ENCODE results near the gene ULBP2. TPM values are rescaled to one million over a fixed set of nuclear protein-coding genes. Genes with fewer than 3 reads are reported as not detected.
A peak's percentile ranks its signal among the peaks of the same experiment; 100 is the strongest.
"Not testable (repeated sequence)": the region's sequence is repeated elsewhere in the genome, so short reads cannot be mapped to it uniquely, and the experiment has no call there.

The ULBP2 gene
- total and polyA plus RNA-seq, 7 experiments from 2014 or later = 0.27 to 1.0 (median 0.56) TPM; not detected in 2

DNA sequence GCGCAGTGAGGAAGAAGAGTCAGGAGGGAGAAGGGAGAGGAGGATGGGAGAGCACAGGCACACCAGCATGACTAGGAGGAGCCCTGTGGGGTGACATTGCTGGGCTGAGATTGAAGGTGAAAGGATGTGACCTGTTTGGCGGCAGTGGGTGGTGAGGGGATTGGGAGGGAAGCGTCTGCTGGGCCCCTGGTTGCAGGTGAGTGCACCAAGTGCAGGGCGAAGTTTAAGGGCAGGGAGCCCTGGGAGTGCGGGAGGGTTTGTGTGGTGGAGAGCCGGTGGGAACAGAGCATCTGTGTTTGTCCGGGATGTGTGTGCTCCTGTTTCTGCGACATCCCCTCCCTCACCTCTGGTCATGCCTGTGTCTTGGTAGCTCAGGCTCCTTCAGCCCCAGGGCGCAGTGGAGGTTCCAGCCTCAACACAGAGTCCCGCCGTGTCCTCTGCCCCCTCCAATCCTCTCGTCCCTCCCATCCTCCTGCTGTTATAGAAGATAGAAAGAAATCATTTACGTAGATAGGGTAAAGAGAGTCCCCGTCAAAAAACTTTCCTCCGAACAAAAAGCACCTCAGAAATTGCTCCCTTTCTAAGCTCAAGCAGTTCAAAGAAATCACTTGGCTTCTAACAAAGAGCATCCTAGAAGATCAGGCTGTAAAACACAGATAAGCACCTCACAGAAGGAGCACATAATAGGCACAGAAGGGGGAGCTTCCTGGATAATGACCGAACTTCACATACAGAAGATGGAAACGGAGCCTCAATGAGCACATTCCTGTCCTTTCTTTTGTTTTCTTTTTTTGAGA lies 46.9 kb downstream of the ULBP2 start:
- DNase-seq (no peak), ATAC-seq (no peak)
- Histone ChIP-seq H3K27ac (ENCODE audit: low read depth, low read length) (no peak overlapping the region), H3K9me3 (ENCODE audit: control insufficient read depth in 2 of 3, low read length in 3 of 3) (peaks cover 0 to 9% (median 4%) of the 10 kb centered on the region in 3 experiments), H3K36me3 (ENCODE audit: control insufficient read depth in 2 of 3, insufficient read depth in 3 of 3, low read length in 3 of 3) (no peaks in the 10 kb centered on the region), H3K4me3 (ENCODE audit: low read length) (no peak overlapping the region), H3K27me3 (ENCODE audit: control insufficient read depth in 2 of 2, insufficient read depth in 2 of 2, low read length in 2 of 2) (peaks cover 15 to 32% of the 10 kb centered on the region in 2 donors), H3K4me1 (ENCODE audit: control insufficient read depth in 2 of 2, insufficient read depth in 2 of 2, low read length in 2 of 2) (peaks cover 24 to 26% of the 10 kb centered on the region in 2 donors)
- POLR2A ChIA-PET = no interaction called here
- H3K36me3 Mint-ChIP-seq = peaks cover 0 to 12% (median 5%) of the 10 kb centered on the region in 5 donors
- CTCF ChIA-PET = no interaction called here
- H3K4me1 Mint-ChIP-seq = peaks cover 25 to 38% (median 30%) of the 10 kb centered on the region in 7 donors
- peaks cover 3 to 23% (median 17%) of the 10 kb centered on the region in 11 donors for H3K9me3 Mint-ChIP-seq
- peak overlapping the region in 8 of 10 donors; percentile 2 to 95 (median 42) for H3K4me3 Mint-ChIP-seq
- peak overlapping the region in 1 of 9 donors; percentile 11 for H3K27ac Mint-ChIP-seq
- peaks cover 93 to 97% (median 94%) of the 10 kb centered on the region in 5 donors for H3K27me3 Mint-ChIP-seq
- intact Hi-C loops (cut with micrococcal nuclease) = no loop called here

DNA sequence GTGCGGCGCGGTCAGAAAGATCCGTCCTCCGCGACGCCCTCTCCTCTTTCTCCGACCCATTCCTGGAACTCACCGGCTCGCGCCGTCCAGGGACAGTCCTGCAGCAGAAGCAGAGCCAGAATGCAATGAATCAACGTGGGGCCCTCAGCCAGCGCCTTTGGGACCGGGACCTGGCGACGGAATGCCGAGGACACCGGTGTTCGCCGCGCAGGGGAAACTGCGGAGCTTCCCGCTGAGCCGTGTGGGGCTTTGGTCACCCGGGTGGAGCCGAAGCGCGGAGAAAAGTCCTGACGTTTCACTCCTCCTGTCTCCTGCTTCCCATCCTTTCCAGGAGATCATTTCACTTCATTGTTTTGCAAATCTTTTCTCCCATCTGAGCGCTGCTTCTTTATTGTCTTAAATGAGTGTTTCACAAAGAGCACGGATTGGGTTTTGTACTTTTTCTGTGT lies 48.4 kb downstream of the ULBP2 start:
- ATAC-seq (no peak), DNase-seq (no peak)
- Histone ChIP-seq H3K4me3 (ENCODE audit: low read length) (peak overlapping the region; percentile 53), H3K27ac (ENCODE audit: low read depth, low read length) (no peak overlapping the region), H3K4me1 (ENCODE audit: control insufficient read depth in 2 of 2, insufficient read depth in 2 of 2, low read length in 2 of 2) (peaks cover 24 to 26% of the 10 kb centered on the region in 2 donors), H3K27me3 (ENCODE audit: control insufficient read depth in 2 of 2, insufficient read depth in 2 of 2, low read length in 2 of 2) (peaks cover 15 to 37% of the 10 kb centered on the region in 2 donors), H3K36me3 (ENCODE audit: control insufficient read depth in 2 of 3, insufficient read depth in 3 of 3, low read length in 3 of 3) (no peaks in the 10 kb centered on the region), H3K9me3 (ENCODE audit: control insufficient read depth in 2 of 3, low read length in 3 of 3) (peaks cover 0 to 9% (median 4%) of the 10 kb centered on the region in 3 experiments)
- Mint-ChIP-seq H3K9me3 (peaks cover 3 to 23% (median 19%) of the 10 kb centered on the region in 11 donors), H3K27me3 (peaks cover 96 to 98% (median 97%) of the 10 kb centered on the region in 5 donors), H3K36me3 (peaks cover 0 to 12% (median 5%) of the 10 kb centered on the region in 5 donors), H3K4me1 (peaks cover 25 to 38% (median 30%) of the 10 kb centered on the region in 7 donors), H3K4me3 (peak overlapping the region; percentile 46 to 95 (median 82)), H3K27ac (no peak overlapping the region)
- POLR2A ChIA-PET = no interaction called here
- CTCF ChIA-PET = no interaction called here
- intact Hi-C loops (cut with micrococcal nuclease) = loop anchor here (2.0 kb wide), 1 partner anchor 25 kb away; no protein-coding TSS in a partner anchor

DNA sequence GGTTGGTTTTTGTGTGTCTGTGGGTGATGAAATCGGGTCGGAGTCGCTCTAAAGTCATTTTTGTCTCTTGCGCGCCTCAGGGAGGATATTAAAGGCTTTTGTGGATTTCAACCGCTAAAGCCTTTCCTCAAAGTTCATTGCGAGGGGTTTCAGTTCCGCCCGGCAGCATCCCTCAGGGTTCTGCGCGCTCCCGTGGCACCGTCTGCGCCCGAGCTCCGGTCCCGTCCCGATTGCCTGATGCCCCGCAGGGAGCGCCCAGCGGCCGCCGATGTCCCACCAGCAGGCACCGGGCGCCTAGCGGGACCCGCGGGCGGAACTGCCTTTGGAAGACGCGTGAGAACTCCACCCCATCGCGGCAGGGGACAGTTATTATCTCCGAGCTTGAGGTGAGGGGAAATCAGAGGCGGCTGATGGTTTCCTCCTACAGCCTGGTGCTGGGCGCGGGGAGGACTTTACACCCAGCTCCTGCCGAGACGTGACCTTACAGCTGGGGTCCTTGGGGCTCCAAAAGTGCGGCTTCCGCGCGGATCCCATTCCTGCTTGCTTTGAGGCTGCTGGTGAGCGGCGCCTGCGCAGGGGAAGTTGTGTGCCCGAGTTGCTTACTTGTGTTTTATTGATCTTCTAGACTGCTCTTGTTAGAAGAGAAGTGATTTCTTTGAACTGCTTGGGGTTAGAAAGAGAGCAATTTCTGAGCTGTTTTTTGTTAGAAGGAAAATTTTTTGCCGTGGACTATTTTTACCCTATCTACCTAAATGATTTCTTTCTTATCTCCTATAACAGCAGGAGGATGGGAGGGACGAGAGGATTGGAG lies 49.1 kb downstream of the ULBP2 start:
- ChIA-PET POLR2A (no interaction called here), CTCF (interaction anchor here (0.6 kb wide), 1 partner anchor 26 kb away, joined by 3 read pairs; no protein-coding TSS in a partner anchor)
- no peak overlapping the region for H3K27ac ChIP-seq (ENCODE audit: low read depth, low read length)
- H3K4me1 ChIP-seq (ENCODE audit: control insufficient read depth in 2 of 2, insufficient read depth in 2 of 2, low read length in 2 of 2) = peaks cover 24 to 26% of the 10 kb centered on the region in 2 donors
- intact Hi-C loops (cut with micrococcal nuclease) = loop anchor here (1.0 to 2.0 kb wide), 3 partner anchors 13 to 26 kb away; no protein-coding TSS in a partner anchor
- H3K36me3 ChIP-seq (ENCODE audit: control insufficient read depth in 2 of 3, insufficient read depth in 3 of 3, low read length in 3 of 3) = no peaks in the 10 kb centered on the region
- H3K9me3 Mint-ChIP-seq = peaks cover 3 to 23% (median 17%) of the 10 kb centered on the region in 11 donors
- H3K4me1 Mint-ChIP-seq = peaks cover 25 to 38% (median 30%) of the 10 kb centered on the region in 7 donors
- H3K36me3 Mint-ChIP-seq = peaks cover 0 to 12% (median 5%) of the 10 kb centered on the region in 5 donors
- DNase-seq (peak in 2 of 9 donors; percentile 23 to 27), ATAC-seq (peak; percentile 58)
- peaks cover 89 to 97% (median 96%) of the 10 kb centered on the region in 5 donors for H3K27me3 Mint-ChIP-seq
- peak overlapping the region; percentile 66 to 95 (median 82) for H3K4me3 Mint-ChIP-seq
- peak overlapping the region in 1 of 9 donors; percentile 10 for H3K27ac Mint-ChIP-seq
- H3K27me3 ChIP-seq (ENCODE audit: control insufficient read depth in 2 of 2, insufficient read depth in 2 of 2, low read length in 2 of 2) = peaks cover 15 to 40% of the 10 kb centered on the region in 2 donors
- H3K4me3 ChIP-seq (ENCODE audit: low read length) = peak overlapping the region; percentile 53
- H3K9me3 ChIP-seq (ENCODE audit: control insufficient read depth in 2 of 3, low read length in 3 of 3) = peaks cover 0 to 9% (median 4%) of the 10 kb centered on the region in 3 experiments

DNA sequence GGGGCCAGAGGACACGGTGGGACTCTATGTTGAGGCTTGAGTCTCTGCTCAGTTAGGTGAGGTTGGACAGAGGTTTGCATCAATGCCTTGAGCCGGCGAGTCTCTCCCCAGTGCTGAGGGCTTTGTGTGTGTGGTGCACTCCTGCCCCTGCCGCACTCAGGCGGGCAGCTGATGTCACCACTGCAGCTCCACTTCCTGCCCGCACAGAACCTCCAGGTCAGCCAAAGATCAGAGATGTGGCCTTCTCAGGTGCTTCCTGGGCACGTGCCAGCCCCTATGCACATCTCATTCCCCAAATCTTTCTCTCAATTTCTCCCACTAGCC lies 49.6 kb downstream of the ULBP2 start:
- Histone ChIP-seq H3K4me3 (ENCODE audit: low read length) (peak overlapping the region; percentile 53), H3K27me3 (ENCODE audit: control insufficient read depth in 2 of 2, insufficient read depth in 2 of 2, low read length in 2 of 2) (peaks cover 15 to 41% of the 10 kb centered on the region in 2 donors), H3K4me1 (ENCODE audit: control insufficient read depth in 2 of 2, insufficient read depth in 2 of 2, low read length in 2 of 2) (peaks cover 24 to 26% of the 10 kb centered on the region in 2 donors)
- POLR2A ChIA-PET; H3K9me3 ChIP-seq (ENCODE audit: control insufficient read depth in 2 of 3, low read length in 3 of 3); DNase-seq; H3K27ac ChIP-seq (ENCODE audit: low read depth, low read length); H3K36me3 ChIP-seq (ENCODE audit: control insufficient read depth in 2 of 3, insufficient read depth in 3 of 3, low read length in 3 of 3): not testable (repeated sequence)
- peaks cover 25 to 38% (median 30%) of the 10 kb centered on the region in 7 donors for H3K4me1 Mint-ChIP-seq
- H3K4me3 Mint-ChIP-seq = peak overlapping the region; percentile 66 to 95 (median 82)
- peak; percentile 49 for ATAC-seq
- peak overlapping the region in 1 of 9 donors; percentile 10 for H3K27ac Mint-ChIP-seq
- peaks cover 84 to 97% (median 94%) of the 10 kb centered on the region in 5 donors for H3K27me3 Mint-ChIP-seq
- peaks cover 0 to 12% (median 5%) of the 10 kb centered on the region in 5 donors for H3K36me3 Mint-ChIP-seq
- peaks cover 3 to 23% (median 17%) of the 10 kb centered on the region in 11 donors for H3K9me3 Mint-ChIP-seq
- intact Hi-C loops (cut with micrococcal nuclease) = loop anchor here (1.0 to 2.0 kb wide), 3 partner anchors 13 to 27 kb away; no protein-coding TSS in a partner anchor
- CTCF ChIA-PET = interaction anchor here (0.6 kb wide), 1 partner anchor 25 kb away, joined by 3 read pairs; no protein-coding TSS in a partner anchor

DNA sequence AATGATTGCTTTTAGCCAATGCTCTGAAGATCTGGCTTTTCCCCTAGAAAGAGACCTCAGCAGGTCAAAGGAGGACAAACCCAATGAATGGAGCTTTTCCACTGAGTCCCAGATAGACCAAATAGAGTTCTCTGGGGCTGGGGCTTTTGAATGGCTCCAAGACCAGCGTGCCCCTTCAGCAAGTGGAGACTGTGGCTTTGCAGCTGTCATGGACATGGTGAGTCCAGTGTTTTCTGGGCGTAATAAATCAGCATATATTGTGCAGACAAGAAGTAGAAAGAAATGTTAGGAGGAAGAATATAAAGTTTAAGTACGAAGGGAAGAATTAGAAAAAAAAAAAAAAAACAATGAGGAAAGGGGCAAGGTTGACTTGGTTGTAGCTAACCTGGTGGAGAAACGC lies 50.0 kb downstream of the ULBP2 start:
- Mint-ChIP-seq H3K4me3 (peak overlapping the region in 9 of 10 donors; percentile 70 to 95 (median 82)), H3K9me3 (peaks cover 3 to 22% (median 17%) of the 10 kb centered on the region in 11 donors), H3K4me1 (peaks cover 25 to 38% (median 30%) of the 10 kb centered on the region in 7 donors), H3K36me3 (peaks cover 0 to 12% (median 5%) of the 10 kb centered on the region in 5 donors), H3K27me3 (peaks cover 84 to 97% (median 94%) of the 10 kb centered on the region in 5 donors), H3K27ac (no peak overlapping the region)
- peaks cover 0 to 9% (median 4%) of the 10 kb centered on the region in 3 experiments for H3K9me3 ChIP-seq (ENCODE audit: control insufficient read depth in 2 of 3, low read length in 3 of 3)
- ChIA-PET CTCF (interaction anchor here (0.5 kb wide), 1 partner anchor 8 kb away, joined by 3 read pairs; no protein-coding TSS in a partner anchor), POLR2A (no interaction called here)
- H3K36me3 ChIP-seq (ENCODE audit: control insufficient read depth in 2 of 3, insufficient read depth in 3 of 3, low read length in 3 of 3) = no peaks in the 10 kb centered on the region
- peak overlapping the region; percentile 53 for H3K4me3 ChIP-seq (ENCODE audit: low read length)
- DNase-seq = no peak
- ATAC-seq = no peak
- intact Hi-C loops (cut with micrococcal nuclease) = loop anchor here (1.0 to 2.0 kb wide), 3 partner anchors 12 to 27 kb away; no protein-coding TSS in a partner anchor
- peaks cover 15 to 41% of the 10 kb centered on the region in 2 donors for H3K27me3 ChIP-seq (ENCODE audit: control insufficient read depth in 2 of 2, insufficient read depth in 2 of 2, low read length in 2 of 2)
- H3K27ac ChIP-seq (ENCODE audit: low read depth, low read length) = no peak overlapping the region
- H3K4me1 ChIP-seq (ENCODE audit: control insufficient read depth in 2 of 2, insufficient read depth in 2 of 2, low read length in 2 of 2) = peaks cover 24 to 26% of the 10 kb centered on the region in 2 donors
